AG09319 (cell line): ENCODE results near the gene R3HCC1L.

Source experiments
- DNase-seq: peaks from one replicate; pipeline ENCODE4 v3.0.0-alpha.2; 2010; ENCODE audit warnings: low read depth; ENCODE audit errors: extremely low read depth
- TF ChIP-seq, protein P1 (sequence below): IDR thresholded peaks from 2 replicates; pipeline ENCODE4 v1.5.1; 2011; ENCODE audit warnings: low read depth, mild to moderate bottlenecking, inconsistent platforms, low read length, moderate library complexity

Gene R3HCC1L

DNA sequence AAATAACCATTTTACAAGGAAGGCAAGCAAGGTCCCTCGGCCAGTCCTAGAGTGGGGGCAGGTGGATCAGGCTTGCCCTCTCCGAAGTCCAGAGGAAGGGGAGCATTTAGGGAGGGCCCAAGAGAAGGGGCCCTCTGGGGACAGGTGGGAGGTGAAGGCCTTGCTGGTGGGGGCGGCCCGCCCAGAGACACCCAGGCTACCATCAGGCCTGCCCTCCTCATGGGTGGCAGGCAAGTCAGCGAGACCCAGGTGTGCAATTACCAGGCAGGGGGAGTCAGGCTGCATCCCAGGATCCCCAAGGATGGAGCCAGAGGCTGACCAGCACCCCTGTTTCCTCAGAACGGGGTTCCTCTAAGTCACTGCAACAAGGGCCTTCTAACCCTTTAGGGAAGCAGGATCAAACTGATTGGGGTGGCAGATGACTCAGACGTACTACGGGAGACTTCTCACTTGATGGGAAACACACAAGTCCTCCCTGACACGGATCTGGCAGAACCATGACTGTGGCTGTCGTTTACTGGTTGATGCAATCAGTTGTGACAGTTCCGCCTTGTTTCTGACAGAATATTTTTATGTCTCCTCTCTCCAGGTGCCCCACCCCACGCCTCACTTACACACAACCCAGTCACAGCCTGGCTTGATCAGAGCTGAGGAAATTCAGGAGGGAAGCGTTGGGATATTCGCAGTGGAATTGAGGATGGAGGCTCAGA, 125.3 kb downstream of the R3HCC1L start:
- no peak for DNase-seq
- TF ChIP-seq, protein P1, sequence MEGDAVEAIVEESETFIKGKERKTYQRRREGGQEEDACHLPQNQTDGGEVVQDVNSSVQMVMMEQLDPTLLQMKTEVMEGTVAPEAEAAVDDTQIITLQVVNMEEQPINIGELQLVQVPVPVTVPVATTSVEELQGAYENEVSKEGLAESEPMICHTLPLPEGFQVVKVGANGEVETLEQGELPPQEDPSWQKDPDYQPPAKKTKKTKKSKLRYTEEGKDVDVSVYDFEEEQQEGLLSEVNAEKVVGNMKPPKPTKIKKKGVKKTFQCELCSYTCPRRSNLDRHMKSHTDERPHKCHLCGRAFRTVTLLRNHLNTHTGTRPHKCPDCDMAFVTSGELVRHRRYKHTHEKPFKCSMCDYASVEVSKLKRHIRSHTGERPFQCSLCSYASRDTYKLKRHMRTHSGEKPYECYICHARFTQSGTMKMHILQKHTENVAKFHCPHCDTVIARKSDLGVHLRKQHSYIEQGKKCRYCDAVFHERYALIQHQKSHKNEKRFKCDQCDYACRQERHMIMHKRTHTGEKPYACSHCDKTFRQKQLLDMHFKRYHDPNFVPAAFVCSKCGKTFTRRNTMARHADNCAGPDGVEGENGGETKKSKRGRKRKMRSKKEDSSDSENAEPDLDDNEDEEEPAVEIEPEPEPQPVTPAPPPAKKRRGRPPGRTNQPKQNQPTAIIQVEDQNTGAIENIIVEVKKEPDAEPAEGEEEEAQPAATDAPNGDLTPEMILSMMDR = no peak

DNA sequence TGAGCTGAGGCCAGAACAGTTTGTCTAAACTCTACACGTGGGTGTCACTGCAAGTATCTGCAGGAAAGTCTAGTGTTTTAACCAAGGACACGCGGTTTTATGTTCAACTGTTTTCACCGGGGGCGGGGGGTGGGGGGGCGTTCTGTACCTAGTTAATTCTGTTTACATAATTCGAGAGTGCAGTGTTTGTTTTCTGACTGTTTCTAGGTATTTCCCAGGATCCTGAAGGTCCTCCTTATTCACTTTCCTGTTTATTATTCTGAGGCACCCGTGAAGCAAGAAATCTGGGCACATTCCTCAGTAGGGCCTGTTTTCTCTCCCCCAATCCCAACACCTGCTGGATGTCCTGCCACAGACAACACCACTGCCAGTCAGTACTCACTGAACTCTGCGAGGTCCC, 125.9 kb downstream of the R3HCC1L start:
- TF ChIP-seq, protein P1 = no peak
- DNase-seq = no peak

DNA sequence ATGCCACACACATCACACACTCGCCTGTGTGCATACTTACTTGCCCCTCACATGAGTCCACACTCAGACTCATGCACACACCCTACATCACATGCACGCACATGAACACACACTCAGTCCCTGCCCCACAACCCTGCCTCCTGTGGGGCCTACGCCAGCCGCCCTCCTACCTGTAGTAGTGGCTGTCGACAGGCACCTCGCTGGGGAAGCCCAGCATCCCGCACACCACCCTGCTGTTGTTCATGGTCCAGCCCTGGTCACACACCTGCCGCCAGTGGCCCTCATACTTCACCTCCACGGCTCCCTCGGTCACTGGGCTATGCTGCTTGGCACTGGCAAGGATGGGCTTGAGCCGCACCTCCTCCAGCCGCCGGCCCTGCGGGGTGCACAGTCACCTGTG, 126.3 kb downstream of the R3HCC1L start:
- DNase-seq = no peak
- TF ChIP-seq, protein P1 = no peak

DNA sequence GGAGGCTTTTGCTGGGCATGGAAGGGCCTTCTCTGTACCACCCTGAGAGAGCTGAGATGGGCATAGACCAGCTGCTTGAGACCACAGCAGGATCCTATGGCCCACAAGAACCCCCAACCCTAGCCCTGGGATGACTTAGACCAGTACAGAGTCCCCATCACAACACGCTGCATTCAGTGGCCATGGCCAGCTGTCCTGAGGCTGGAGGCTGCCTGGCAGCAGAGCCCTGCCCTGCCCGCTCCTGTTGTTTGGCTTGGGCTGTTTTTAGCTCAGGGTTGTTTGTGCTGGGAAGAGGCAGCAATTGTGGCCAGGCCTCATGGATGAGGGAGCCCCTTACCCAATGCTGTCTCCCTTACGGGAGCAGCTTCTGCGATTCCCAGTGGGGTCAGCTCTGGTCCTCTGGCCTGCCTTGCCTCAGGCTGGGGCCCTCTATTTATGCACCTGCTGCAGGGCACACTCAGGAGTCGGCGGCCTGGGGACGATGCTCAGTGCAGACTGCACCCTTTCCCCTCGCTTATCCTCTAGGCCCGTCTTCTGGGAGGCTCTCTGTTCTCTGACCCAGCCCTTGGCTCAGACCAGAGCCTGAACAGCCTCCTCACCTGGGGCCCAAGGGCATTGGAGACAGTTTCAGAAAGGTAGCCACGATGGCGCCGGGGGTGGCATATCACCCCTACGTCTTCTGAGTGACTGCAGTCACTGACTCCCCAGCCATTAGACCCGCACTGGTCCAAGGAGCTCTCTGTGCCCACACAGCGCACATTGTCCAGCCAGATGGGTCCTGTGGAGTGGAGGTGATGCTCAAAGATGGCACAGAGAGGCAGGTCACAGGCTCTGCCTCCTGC, 127.2 kb downstream of the R3HCC1L start:
- DNase-seq = no peak
- TF ChIP-seq, protein P1 = no peak

DNA sequence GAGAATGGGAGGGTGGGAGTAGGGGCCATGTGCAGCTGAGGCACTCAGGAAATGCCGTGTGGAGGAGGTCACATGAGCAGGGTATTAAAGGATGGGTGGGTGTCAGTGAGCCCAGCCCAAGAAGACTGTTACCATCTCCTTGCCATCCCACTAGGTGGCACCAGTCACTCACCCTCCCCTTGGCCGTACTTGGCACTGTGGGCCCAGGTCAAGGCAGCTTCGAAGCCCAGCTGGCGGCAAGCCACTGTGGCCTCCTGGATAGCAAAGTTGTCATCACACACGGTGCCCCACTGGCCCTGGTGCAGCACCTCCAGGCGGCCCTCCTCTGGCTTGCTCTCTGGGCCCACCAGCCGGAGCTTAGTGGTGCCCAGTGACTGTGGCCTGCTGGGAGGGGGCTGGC, 128.1 kb downstream of the R3HCC1L start:
- no peak for DNase-seq
- TF ChIP-seq, protein P1 = peak; percentile 51

DNA sequence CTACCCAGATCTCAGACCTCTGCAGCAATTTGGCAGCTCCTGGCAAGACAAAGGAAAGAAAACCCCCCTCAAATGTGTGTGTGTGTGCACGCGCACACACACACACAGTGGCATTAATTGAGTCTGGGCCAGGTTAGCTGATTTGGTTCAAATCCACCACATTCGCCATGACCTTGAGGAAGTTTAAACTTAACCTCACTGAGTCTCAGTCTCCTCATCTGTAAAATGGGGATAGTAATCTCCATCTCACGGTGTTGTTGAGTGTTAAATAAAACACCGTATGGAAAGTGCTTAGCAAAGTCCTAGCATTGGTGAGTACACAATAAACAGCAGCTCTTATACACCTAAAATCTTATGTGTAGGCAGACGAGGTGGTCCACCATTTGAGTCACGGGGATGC, 128.6 kb downstream of the R3HCC1L start:
- TF ChIP-seq, protein P1 = no peak
- no peak for DNase-seq
